ENCODE results near the gene STC2. TPM values are rescaled to one million over a fixed set of nuclear protein-coding genes. Genes with fewer than 3 reads are reported as not detected.
A peak's percentile ranks its signal among the peaks of the same experiment; 100 is the strongest.

Gene STC2
- total and polyA plus RNA-seq, 10 of the 15 experiments (the other 5 are each of a cell fraction or from before 2014, with no cell fraction given): 0.05 to 4.8 (median 2.0) TPM

GRCh38 chr5:173295796-173296195 lies 32.4 kb downstream of the STC2 start (continued):
- no peak for TF ChIP-seq ZNF592 (IDR thresholded peaks at IDR 0.05)

- Histone ChIP-seq H3K79me2 (ENCODE audit: control insufficient read depth, insufficient read depth, low read length) (no peaks in the 10 kb centered on the region), H4K20me1 (ENCODE audit: control insufficient read depth, insufficient read depth) (no peaks in the 10 kb centered on the region), H2AFZ (ENCODE audit: control insufficient read depth, low read depth, low read length) (peak overlapping the region; percentile 91), H3K4me3 (no peak overlapping the region), H3K4me1 (ENCODE audit: control insufficient read depth, insufficient read depth, low read length) (peaks cover 26% of the 10 kb centered on the region), H3K9ac (ENCODE audit: control insufficient read depth, insufficient read depth, low read length) (no peak overlapping the region), H3K4me2 (ENCODE audit: control insufficient read depth, insufficient read depth) (peak overlapping the region; percentile 83), H3K27me3 (replicated peaks in 1 of 2; ENCODE audit: control insufficient read depth in 2 of 2, insufficient read depth in 2 of 2, low read length in 1 of 2) (peaks cover 0 to 2% of the 10 kb centered on the region in 2 experiments; a peak in 2 of 4 replicates), H3K27ac (ENCODE audit: control insufficient read depth, insufficient read depth) (no peak overlapping the region), H3K9me3 (replicated peaks; ENCODE audit: control insufficient read depth, insufficient read depth, low read length) (no peaks in the 10 kb centered on the region), H3K36me3 (ENCODE audit: control insufficient read depth in 2 of 2, insufficient read depth in 2 of 2, low read length in 1 of 2) (no peaks in the 10 kb centered on the region)
- ChIA-PET CTCF (interaction anchor here (0.9 to 5.9 kb wide), 15 partner anchors 11 to 321 kb away, joined by 3 to 79 read pairs (median 4); partner anchors contain the start of genes BOD1 and STC2), SMC1A (ENCODE audit: uncharacterized antibody, unreplicated experiment) (interaction anchor here (0.9 to 5.3 kb wide), 5 partner anchors 20 to 278 kb away, joined by 3 to 29 read pairs (median 4); no protein-coding TSS in a partner anchor), POLR2A (no interaction called here), RAD21 (ENCODE audit: unreplicated experiment) (interaction anchor here (1.1 to 2.6 kb wide), 2 partner anchors 37 to 280 kb away, joined by 7 to 22 read pairs; no protein-coding TSS in a partner anchor)
- intact Hi-C loops (cut with micrococcal nuclease; ENCODE audit: unreplicated experiment) (loop anchor here (1.0 to 10.0 kb wide), 3 partner anchors 38 to 680 kb away; no protein-coding TSS in a partner anchor), in situ Hi-C loops (cut with MboI) (loop anchor here (5.0 kb wide), 3 partner anchors 38 to 312 kb away; partner anchors contain the start of gene ATP6V0E1)
- no TSS peak for BruUV-seq (replicated peaks)
- WGBS (ENCODE audit: insufficient coverage, insufficient replicate concordance, low lambda C conversion rate, missing lambda C conversion rate): 33% methylated on average over 10 of the region's 10 CpGs
- ATAC-seq (no peak), FAIRE-seq (no peak), DNase-seq (ENCODE audit: low read depth, low spot score) (no peak)
- TF ChIP-seq SREBF2 (IDR thresholded peaks at IDR 0.05; ENCODE audit: low read length) (no peak), HDAC2 (IDR thresholded peaks at IDR 0.05) (no peak), ZBTB33 (IDR thresholded peaks at IDR 0.05) (no peak), SMC3 (IDR thresholded peaks at IDR 0.05; ENCODE audit: borderline replicate concordance, low read length) (no peak), ETV6 (conservative IDR thresholded peaks at IDR 0.05 in 1 of 2, IDR thresholded peaks at IDR 0.05 in 1 of 2; ENCODE audit: borderline replicate concordance in 1 of 2, low read depth in 1 of 2) (no peak), SRF (IDR thresholded peaks at IDR 0.05; ENCODE audit: low read depth in 2 of 2, low read length in 2 of 2) (no peak), NRF1 (conservative IDR thresholded peaks at IDR 0.05; ENCODE audit: low read depth, low read length) (no peak), PAX8 (IDR thresholded peaks at IDR 0.05) (no peak), TCF7 (IDR thresholded peaks at IDR 0.05; ENCODE audit: borderline replicate concordance) (no peak), IKZF2 (IDR thresholded peaks at IDR 0.05) (no peak), KDM1A (IDR thresholded peaks at IDR 0.05; ENCODE audit: borderline replicate concordance) (no peak), KAT2A (conservative IDR thresholded peaks at IDR 0.05; ENCODE audit: control insufficient read depth, low read depth, low read length) (no peak)
These were observed 33.4 kb downstream of the STC2 start for GRCh38 chr5:173294673-173295320.

Data from GM12878 (cell line).